ENCODE data around the gene ERVMER34-1. TPM values are rescaled to one million over a fixed set of nuclear protein-coding genes. Genes with fewer than 3 reads are reported as not detected.

ERVMER34-1 gene
- total RNA-seq, 1 donor from 2014 or later: 1.4 TPM

DNA sequence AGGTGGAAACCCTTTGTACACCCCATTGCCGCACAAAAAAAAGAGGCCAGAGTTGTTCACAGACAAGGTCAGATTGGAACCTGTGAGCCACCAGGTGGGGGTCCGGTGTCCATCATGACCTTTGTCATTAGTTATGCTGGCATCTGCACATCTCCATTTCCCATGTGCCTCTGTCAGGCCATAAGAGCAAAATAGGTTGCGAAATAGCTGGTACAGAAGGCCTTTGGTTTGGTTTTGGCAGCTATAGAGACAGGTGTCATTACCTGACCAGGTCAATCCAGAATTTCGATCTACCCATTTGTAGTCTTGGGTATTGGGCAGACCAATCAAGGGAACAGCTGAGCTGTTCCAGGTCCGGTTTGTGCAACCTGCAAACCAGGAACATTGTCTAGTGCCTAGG lies 6.6 kb downstream of the ERVMER34-1 start:
- DNase-seq (ENCODE audit: low spot score): no peak
- peaks cover 3% of the 10 kb centered on the region for H3K9me3 Mint-ChIP-seq (ENCODE audit: low read depth)
- no peak overlapping the region for H3K27ac Mint-ChIP-seq (ENCODE audit: unreplicated experiment)
- TF ChIP-seq, protein P1, sequence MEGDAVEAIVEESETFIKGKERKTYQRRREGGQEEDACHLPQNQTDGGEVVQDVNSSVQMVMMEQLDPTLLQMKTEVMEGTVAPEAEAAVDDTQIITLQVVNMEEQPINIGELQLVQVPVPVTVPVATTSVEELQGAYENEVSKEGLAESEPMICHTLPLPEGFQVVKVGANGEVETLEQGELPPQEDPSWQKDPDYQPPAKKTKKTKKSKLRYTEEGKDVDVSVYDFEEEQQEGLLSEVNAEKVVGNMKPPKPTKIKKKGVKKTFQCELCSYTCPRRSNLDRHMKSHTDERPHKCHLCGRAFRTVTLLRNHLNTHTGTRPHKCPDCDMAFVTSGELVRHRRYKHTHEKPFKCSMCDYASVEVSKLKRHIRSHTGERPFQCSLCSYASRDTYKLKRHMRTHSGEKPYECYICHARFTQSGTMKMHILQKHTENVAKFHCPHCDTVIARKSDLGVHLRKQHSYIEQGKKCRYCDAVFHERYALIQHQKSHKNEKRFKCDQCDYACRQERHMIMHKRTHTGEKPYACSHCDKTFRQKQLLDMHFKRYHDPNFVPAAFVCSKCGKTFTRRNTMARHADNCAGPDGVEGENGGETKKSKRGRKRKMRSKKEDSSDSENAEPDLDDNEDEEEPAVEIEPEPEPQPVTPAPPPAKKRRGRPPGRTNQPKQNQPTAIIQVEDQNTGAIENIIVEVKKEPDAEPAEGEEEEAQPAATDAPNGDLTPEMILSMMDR (IDR thresholded peaks at IDR 0.05): no peak
- no peaks in the 10 kb centered on the region for H3K4me1 Mint-ChIP-seq (ENCODE audit: low read depth)
- H3K4me3 Mint-ChIP-seq (ENCODE audit: unreplicated experiment): no peak overlapping the region
- no peaks in the 10 kb centered on the region for H3K27me3 Mint-ChIP-seq (ENCODE audit: low read depth)
- no peaks in the 10 kb centered on the region for H3K36me3 Mint-ChIP-seq (ENCODE audit: low read depth)

- H3K4me1 Mint-ChIP-seq (ENCODE audit: low read depth): no peaks in the 10 kb centered on the region
- no peaks in the 10 kb centered on the region for H3K36me3 Mint-ChIP-seq (ENCODE audit: low read depth)
- TF ChIP-seq, protein P1 (IDR thresholded peaks at IDR 0.05): no peak
- H3K4me3 Mint-ChIP-seq (ENCODE audit: unreplicated experiment): no peak overlapping the region
- no peak overlapping the region for H3K27ac Mint-ChIP-seq (ENCODE audit: unreplicated experiment)
- DNase-seq (ENCODE audit: low spot score): no peak
- H3K9me3 Mint-ChIP-seq (ENCODE audit: low read depth): peaks cover 3% of the 10 kb centered on the region
- no peaks in the 10 kb centered on the region for H3K27me3 Mint-ChIP-seq (ENCODE audit: low read depth)
Measured at GRCh38 chr4:52743444-52744019, 7.7 kb downstream of the ERVMER34-1 start.

- no peaks in the 10 kb centered on the region for H3K36me3 Mint-ChIP-seq (ENCODE audit: low read depth)
- no peaks in the 10 kb centered on the region for H3K4me1 Mint-ChIP-seq (ENCODE audit: low read depth)
- no peak overlapping the region for H3K27ac Mint-ChIP-seq (ENCODE audit: unreplicated experiment)
- DNase-seq (ENCODE audit: low spot score): no peak
- no peak overlapping the region for H3K4me3 Mint-ChIP-seq (ENCODE audit: unreplicated experiment)
- TF ChIP-seq, protein P1 (IDR thresholded peaks at IDR 0.05): no peak
- H3K9me3 Mint-ChIP-seq (ENCODE audit: low read depth): no peaks in the 10 kb centered on the region
- peaks cover 1% of the 10 kb centered on the region for H3K27me3 Mint-ChIP-seq (ENCODE audit: low read depth)
Measured at GRCh38 chr4:52729586-52729985, 21.6 kb downstream of the ERVMER34-1 start.

DNA sequence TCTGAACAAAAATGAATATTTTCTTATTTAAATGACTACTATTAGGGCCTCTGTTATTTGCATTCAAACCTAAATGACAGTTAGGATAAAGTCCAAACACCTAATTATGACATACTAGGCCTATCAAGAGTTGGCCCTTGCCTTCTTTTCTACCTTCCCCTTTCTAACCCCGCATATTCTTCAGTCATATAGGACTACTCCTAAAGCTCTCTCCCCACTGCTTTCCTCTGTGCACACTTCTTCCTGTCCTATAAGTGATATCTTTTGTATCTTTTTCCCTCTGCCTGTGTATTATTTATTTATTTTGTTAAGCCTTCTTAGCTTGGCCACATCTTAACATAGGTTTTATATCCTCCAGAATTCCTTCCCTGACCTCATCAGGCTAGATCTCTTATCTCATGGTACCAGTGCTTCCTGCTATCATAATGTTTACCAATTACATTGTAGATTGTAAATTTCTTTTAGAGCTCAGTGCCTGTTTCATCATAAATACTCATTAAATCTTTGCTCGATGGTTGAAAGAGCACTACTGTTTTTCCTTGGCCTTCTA lies 22.5 kb downstream of the ERVMER34-1 start:
- H3K36me3 Mint-ChIP-seq (ENCODE audit: low read depth): no peaks in the 10 kb centered on the region
- DNase-seq (ENCODE audit: low spot score): no peak
- no peaks in the 10 kb centered on the region for H3K9me3 Mint-ChIP-seq (ENCODE audit: low read depth)
- H3K4me1 Mint-ChIP-seq (ENCODE audit: low read depth): no peaks in the 10 kb centered on the region
- H3K27ac Mint-ChIP-seq (ENCODE audit: unreplicated experiment): no peak overlapping the region
- TF ChIP-seq, protein P1 (IDR thresholded peaks at IDR 0.05): no peak
- H3K27me3 Mint-ChIP-seq (ENCODE audit: low read depth): peaks cover 1% of the 10 kb centered on the region
- no peak overlapping the region for H3K4me3 Mint-ChIP-seq (ENCODE audit: unreplicated experiment)

DNA sequence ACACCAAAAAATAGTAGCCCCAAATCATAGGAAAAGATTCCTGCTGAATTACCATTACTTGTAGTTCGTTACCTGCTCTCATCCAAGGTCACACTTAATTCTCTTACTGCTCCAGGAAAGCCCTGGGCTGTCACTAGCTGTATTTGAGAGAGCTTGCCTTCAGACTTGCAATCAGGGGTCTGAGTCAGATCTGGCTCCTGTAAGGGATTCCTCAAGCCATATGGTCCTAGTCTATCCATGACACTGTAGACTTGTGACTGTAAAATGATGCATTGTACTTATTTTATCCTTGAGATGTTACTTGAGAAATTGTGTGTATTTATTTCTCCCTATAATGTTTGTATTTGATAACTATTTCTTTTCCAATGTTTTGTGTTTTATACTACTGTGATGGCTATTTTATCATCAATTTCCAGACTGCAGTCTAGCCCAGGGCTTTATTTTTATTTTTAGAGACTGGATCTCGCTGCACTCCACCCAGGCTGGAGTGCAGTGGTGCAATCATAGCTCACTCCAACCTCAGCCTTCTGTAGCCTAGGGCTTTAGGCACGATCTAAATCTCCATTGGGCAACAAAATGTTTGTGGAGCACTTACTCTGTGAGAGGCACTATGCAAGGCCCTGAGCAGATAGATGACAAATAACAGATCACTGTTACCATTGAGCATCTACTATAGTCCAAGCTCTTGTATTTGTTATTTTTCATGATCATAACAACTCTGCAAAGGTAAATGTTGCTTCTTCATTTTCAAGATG lies 24.2 kb downstream of the ERVMER34-1 start:
- Mint-ChIP-seq H3K4me3 (ENCODE audit: unreplicated experiment) (no peak overlapping the region), H3K27me3 (ENCODE audit: low read depth) (peaks cover 1% of the 10 kb centered on the region), H3K4me1 (ENCODE audit: low read depth) (peaks cover 4% of the 10 kb centered on the region), H3K9me3 (ENCODE audit: low read depth) (no peaks in the 10 kb centered on the region), H3K36me3 (ENCODE audit: low read depth) (no peaks in the 10 kb centered on the region), H3K27ac (ENCODE audit: unreplicated experiment) (no peak overlapping the region)
- TF ChIP-seq, protein P1 (IDR thresholded peaks at IDR 0.05): no peak
- DNase-seq (ENCODE audit: low spot score): no peak

All from chondrocyte (in vitro differentiated cells).